DOHH2 (cell line): ENCODE measurements around the gene MLLT10.

Source experiments
- EZH2phosphoT487 ChIP-seq: fragments of 200-600 bp; sonication (generic); IDR thresholded peaks from 2 replicates; pipeline ENCODE4 v1.6.1; 2017; ENCODE audit warnings: borderline replicate concordance, mild to moderate bottlenecking, antibody characterized with exemption, low read length, moderate library complexity, mixed read lengths
- TF ChIP-seq, protein P1 (sequence below): fragments of 200-600 bp; sonication (generic); IDR thresholded peaks from one replicate; pipeline ENCODE4 v1.5.1; 2014; ENCODE audit warnings: antibody characterized with exemption, mild to moderate bottlenecking, low read depth, low read length; ENCODE audit not compliant: poor library complexity, severe bottlenecking

- TF ChIP-seq, protein P1, sequence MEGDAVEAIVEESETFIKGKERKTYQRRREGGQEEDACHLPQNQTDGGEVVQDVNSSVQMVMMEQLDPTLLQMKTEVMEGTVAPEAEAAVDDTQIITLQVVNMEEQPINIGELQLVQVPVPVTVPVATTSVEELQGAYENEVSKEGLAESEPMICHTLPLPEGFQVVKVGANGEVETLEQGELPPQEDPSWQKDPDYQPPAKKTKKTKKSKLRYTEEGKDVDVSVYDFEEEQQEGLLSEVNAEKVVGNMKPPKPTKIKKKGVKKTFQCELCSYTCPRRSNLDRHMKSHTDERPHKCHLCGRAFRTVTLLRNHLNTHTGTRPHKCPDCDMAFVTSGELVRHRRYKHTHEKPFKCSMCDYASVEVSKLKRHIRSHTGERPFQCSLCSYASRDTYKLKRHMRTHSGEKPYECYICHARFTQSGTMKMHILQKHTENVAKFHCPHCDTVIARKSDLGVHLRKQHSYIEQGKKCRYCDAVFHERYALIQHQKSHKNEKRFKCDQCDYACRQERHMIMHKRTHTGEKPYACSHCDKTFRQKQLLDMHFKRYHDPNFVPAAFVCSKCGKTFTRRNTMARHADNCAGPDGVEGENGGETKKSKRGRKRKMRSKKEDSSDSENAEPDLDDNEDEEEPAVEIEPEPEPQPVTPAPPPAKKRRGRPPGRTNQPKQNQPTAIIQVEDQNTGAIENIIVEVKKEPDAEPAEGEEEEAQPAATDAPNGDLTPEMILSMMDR = no peak
- no peak for TF ChIP-seq EZH2phosphoT487
Measured at GRCh38 chr10:21634599-21635365, 100.8 kb downstream of the MLLT10 start.
